ENCODE measurements around the gene GTPBP1.

The GTPBP1 gene

GRCh38 chr22:38736257-38736570 lies 30.5 kb downstream of the GTPBP1 start:
- Histone ChIP-seq H3K27ac (peak overlapping the region in 2 of 21 experiments; percentile 9 to 15), H3K4me3 (no peak overlapping the region)

- Histone ChIP-seq H3K27ac (no peak overlapping the region), H3K4me3 (no peak overlapping the region)
Observed at GRCh38 chr22:38737302-38738060, 31.7 kb downstream of the GTPBP1 start.

GRCh38 chr22:38738475-38739070 lies 32.8 kb downstream of the GTPBP1 start:
- Histone ChIP-seq H3K27ac (no peak overlapping the region), H3K4me3 (no peak overlapping the region)

GRCh38 chr22:38739300-38740055 lies 33.7 kb downstream of the GTPBP1 start:
- Histone ChIP-seq H3K27ac (peak overlapping the region in 1 of 21 experiments; percentile 20), H3K4me3 (no peak overlapping the region)

GRCh38 chr22:38740116-38740723 lies 34.5 kb downstream of the GTPBP1 start:
- Histone ChIP-seq H3K4me3 (no peak overlapping the region), H3K27ac (peak overlapping the region in 1 of 21 experiments; percentile 44)

- Histone ChIP-seq H3K27ac (peak overlapping the region in 1 of 21 experiments; percentile 44), H3K4me3 (no peak overlapping the region)
Observed at GRCh38 chr22:38740754-38741153, 35.0 kb downstream of the GTPBP1 start.

GRCh38 chr22:38741166-38741565 lies 35.4 kb downstream of the GTPBP1 start:
- Histone ChIP-seq H3K4me3 (no peak overlapping the region), H3K27ac (peak overlapping the region in 1 of 21 experiments; percentile 44)

GRCh38 chr22:38741576-38741975 lies 35.8 kb downstream of the GTPBP1 start:
- no peak overlapping the region for H3K27ac ChIP-seq

GRCh38 chr22:38742176-38742942 lies 36.6 kb downstream of the GTPBP1 start:
- H3K4me3 ChIP-seq: no peak overlapping the region
- H3K27ac ChIP-seq: no peak overlapping the region

More at GRCh38 chr22:38741576-38741975, 35.8 kb downstream of the GTPBP1 start:
- H3K4me3 ChIP-seq: no peak overlapping the region

GRCh38 chr22:38744981-38745380 lies 39.2 kb downstream of the GTPBP1 start:
- H3K27ac ChIP-seq: peak overlapping the region in 1 of 21 experiments; percentile 7

GRCh38 chr22:38745676-38746460 lies 40.1 kb downstream of the GTPBP1 start:
- H3K27ac ChIP-seq: peak overlapping the region in 2 of 21 experiments; percentile 5 to 10

More at GRCh38 chr22:38744981-38745380, 39.2 kb downstream of the GTPBP1 start:
- H3K4me3 ChIP-seq: no peak overlapping the region

GRCh38 chr22:38748487-38749136 lies 42.9 kb downstream of the GTPBP1 start:
- H3K4me3 ChIP-seq: no peak overlapping the region
- H3K27ac ChIP-seq: peak overlapping the region in 3 of 21 experiments; percentile 10 to 31 (median 14)

More at GRCh38 chr22:38745676-38746460, 40.1 kb downstream of the GTPBP1 start:
- H3K4me3 ChIP-seq: no peak overlapping the region

- H3K27ac ChIP-seq: peak overlapping the region in 6 of 21 experiments; percentile 52 to 97 (median 82)
- no peak overlapping the region for H3K4me3 ChIP-seq
Observed at GRCh38 chr22:38750104-38750503, 44.4 kb downstream of the GTPBP1 start.

GRCh38 chr22:38750638-38751037 lies 44.9 kb downstream of the GTPBP1 start:
- Histone ChIP-seq H3K4me3 (no peak overlapping the region), H3K27ac (peak overlapping the region in 17 of 21 experiments; percentile 1 to 97 (median 82))

- H3K4me3 ChIP-seq: peak overlapping the region in 1 of 7 experiments; percentile 4
- H3K27ac ChIP-seq: peak overlapping the region in 19 of 21 experiments; percentile 1 to 97 (median 81)
Observed at GRCh38 chr22:38751066-38751421, 45.3 kb downstream of the GTPBP1 start.

GRCh38 chr22:38751422-38752346 lies 45.9 kb downstream of the GTPBP1 start:
- peak overlapping the region in 2 of 7 experiments; percentile 4 to 13 for H3K4me3 ChIP-seq
- peak overlapping the region; percentile 1 to 97 (median 80) for H3K27ac ChIP-seq
